OCI-LY1 (cell line): ENCODE results near the gene MATN3.

ENCODE experiments used
- CTCF ChIP-seq: fragments of 200-600 bp; sonication (generic), shearing (Covaris generic); IDR thresholded peaks from 2 replicates; pipeline ENCODE4 v1.5.1; 2017; ENCODE audit warnings: mild to moderate bottlenecking, antibody characterized with exemption, low read length, moderate library complexity, mixed read lengths
- EZH2 ChIP-seq: fragments of 200-600 bp; sonication (generic), shearing (Covaris generic); IDR thresholded peaks from 2 replicates; pipeline ENCODE4 v1.8.0; 2017; ENCODE audit warnings: borderline replicate concordance, mixed run types, mild to moderate bottlenecking, antibody characterized with exemption, low read length, moderate library complexity, mixed read lengths

- TF ChIP-seq CTCF (no peak), EZH2 (no peak)
Observed at GRCh38 chr2:20057268-20057667, 44.8 kb upstream of the MATN3 start.
